Measurements from ENCODE around the gene RCAN2. TPM values are rescaled to one million over a fixed set of nuclear protein-coding genes. Genes with fewer than 3 reads are reported as not detected.

Gene RCAN2
- total RNA-seq, 4 donors from 2014 or later: 28.7 to 79.1 (median 36.3) TPM

- Histone ChIP-seq H3K27ac (replicated peaks in 1 of 4) (no peak overlapping the region), H3K27me3 (no peaks in the 10 kb centered on the region), H3K4me1 (peaks cover 17 to 37% (median 33%) of the 10 kb centered on the region in 4 donors), H3K36me3 (no peaks in the 10 kb centered on the region), H3K9me3 (no peaks in the 10 kb centered on the region), H3K4me3 (no peak overlapping the region)
- no peak for DNase-seq (ENCODE audit: extremely low spot score)
- no peak for TF ChIP-seq POLR2A (IDR thresholded peaks at IDR 0.05; ENCODE audit: low read depth)
- TF ChIP-seq EP300 (IDR thresholded peaks at IDR 0.05): no peak
- no peak for TF ChIP-seq CTCF (IDR thresholded peaks at IDR 0.05)
- TF ChIP-seq POLR2AphosphoS5 (IDR thresholded peaks at IDR 0.05): no peak
- intact Hi-C loops (cut with DNase I): no loop called here
Observed at GRCh38 chr6:46331461-46331860, 159.8 kb downstream of the RCAN2 start.

GRCh38 chr6:46329568-46329967, 161.7 kb downstream of the RCAN2 start:
- H3K27me3 ChIP-seq: no peaks in the 10 kb centered on the region
- no peaks in the 10 kb centered on the region for H3K36me3 ChIP-seq
- H3K9me3 ChIP-seq: no peaks in the 10 kb centered on the region
- intact Hi-C loops (cut with DNase I): no loop called here
- H3K4me3 ChIP-seq: no peak overlapping the region
- WGBS: 27% methylated on average over 2 of the region's 2 CpGs
- H3K27ac ChIP-seq (replicated peaks in 1 of 4): no peak overlapping the region
- no peak for DNase-seq (ENCODE audit: extremely low spot score)
- no peak for TF ChIP-seq EP300 (IDR thresholded peaks at IDR 0.05)
- TF ChIP-seq POLR2AphosphoS5 (IDR thresholded peaks at IDR 0.05): no peak
- TF ChIP-seq CTCF (IDR thresholded peaks at IDR 0.05): no peak
- no peak for TF ChIP-seq POLR2A (IDR thresholded peaks at IDR 0.05; ENCODE audit: low read depth)
- H3K4me1 ChIP-seq: peaks cover 34 to 56% (median 51%) of the 10 kb centered on the region in 4 donors

- no peaks in the 10 kb centered on the region for H3K9me3 ChIP-seq
- no peaks in the 10 kb centered on the region for H3K27me3 ChIP-seq
- H3K4me1 ChIP-seq: peaks cover 52 to 74% (median 68%) of the 10 kb centered on the region in 4 donors
- TF ChIP-seq CTCF (IDR thresholded peaks at IDR 0.05) (no peak), POLR2AphosphoS5 (IDR thresholded peaks at IDR 0.05) (no peak), POLR2A (IDR thresholded peaks at IDR 0.05; ENCODE audit: low read depth) (no peak), EP300 (IDR thresholded peaks at IDR 0.05) (no peak)
- no peak overlapping the region for H3K4me3 ChIP-seq
- no peak for DNase-seq (ENCODE audit: extremely low spot score)
- H3K36me3 ChIP-seq: no peaks in the 10 kb centered on the region
- 23% methylated on average over 3 of the region's 3 CpGs for WGBS
- intact Hi-C loops (cut with DNase I): no loop called here
- H3K27ac ChIP-seq (replicated peaks in 1 of 4): peak overlapping the region in 1 of 4 donors; percentile 33
Observed at GRCh38 chr6:46327779-46328178, 163.5 kb downstream of the RCAN2 start.

DNA sequence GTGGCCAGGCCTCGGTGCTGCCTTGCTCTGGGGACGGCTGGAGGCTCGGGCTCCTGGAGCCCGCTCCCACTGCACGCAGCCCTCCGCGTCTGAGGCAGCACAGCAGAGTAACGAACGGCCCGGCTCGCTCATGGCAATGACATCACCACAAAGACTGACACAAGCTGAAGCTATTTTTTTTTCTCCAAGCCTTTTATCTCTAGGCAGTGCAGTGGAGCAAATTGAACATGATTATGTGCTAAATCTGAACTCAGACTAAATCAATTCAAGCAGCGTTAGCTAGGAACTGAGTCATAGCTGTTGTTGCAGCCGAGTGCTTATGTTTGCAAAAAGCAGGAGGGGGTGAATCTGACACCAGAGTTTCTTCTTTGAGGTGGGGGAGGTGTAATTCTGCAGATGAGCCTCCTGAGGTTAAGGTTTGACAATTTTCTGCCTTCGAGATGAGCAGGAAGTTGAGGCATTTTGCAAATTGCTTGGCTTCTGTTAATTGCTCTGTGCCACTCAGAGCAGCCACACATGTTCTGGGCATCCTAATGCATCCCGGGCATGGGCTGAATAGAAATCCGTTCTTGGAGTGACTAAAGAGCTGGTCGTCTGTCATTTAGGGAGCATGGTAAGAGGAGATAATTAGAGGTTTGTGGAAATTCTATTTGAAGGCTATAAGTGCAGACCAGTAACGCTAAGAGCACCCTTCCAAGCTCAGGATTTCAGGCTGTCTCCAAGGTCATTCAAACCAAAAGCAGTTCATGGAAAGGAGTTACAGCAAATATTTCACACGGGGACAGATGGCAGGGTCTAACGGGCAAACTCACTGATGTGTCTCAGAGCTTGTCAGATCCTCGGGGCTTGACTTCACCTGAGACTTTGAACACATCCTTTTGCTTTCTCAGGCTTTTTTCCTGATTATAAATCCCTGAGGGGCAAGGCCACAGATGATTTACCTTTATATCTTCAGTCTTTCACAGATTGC, 165.4 kb downstream of the RCAN2 start:
- TF ChIP-seq CTCF (IDR thresholded peaks at IDR 0.05) (no peak), EP300 (IDR thresholded peaks at IDR 0.05) (no peak), POLR2A (IDR thresholded peaks at IDR 0.05; ENCODE audit: low read depth) (no peak), POLR2AphosphoS5 (IDR thresholded peaks at IDR 0.05) (no peak)
- Histone ChIP-seq H3K27me3 (no peaks in the 10 kb centered on the region), H3K9me3 (no peaks in the 10 kb centered on the region), H3K4me3 (no peak overlapping the region), H3K36me3 (no peaks in the 10 kb centered on the region), H3K4me1 (peaks cover 71 to 86% (median 78%) of the 10 kb centered on the region in 4 donors), H3K27ac (replicated peaks in 1 of 4) (peak overlapping the region in 1 of 4 donors; percentile 50)
- intact Hi-C loops (cut with DNase I): no loop called here
- 62% methylated on average over 21 of the region's 21 CpGs for WGBS
- no peak for DNase-seq (ENCODE audit: extremely low spot score)

Measured in esophagus muscularis mucosa (tissue), 4 donors.